ACHN (cell line): ENCODE results near the gene RAD52.

Source experiments
- DNase-seq: peaks from one replicate; pipeline ENCODE4 v3.0.0-alpha.2; 2015
- in situ Hi-C: cut with HindIII; loops from 2 replicates; pipeline ENCODE4 v1.10.0; 2017; ENCODE audit warnings: low sequenced_read_pairs, low pct_ligation_motif_present, low pct_unique_long_range_greater_than_20kb

The RAD52 gene

DNA sequence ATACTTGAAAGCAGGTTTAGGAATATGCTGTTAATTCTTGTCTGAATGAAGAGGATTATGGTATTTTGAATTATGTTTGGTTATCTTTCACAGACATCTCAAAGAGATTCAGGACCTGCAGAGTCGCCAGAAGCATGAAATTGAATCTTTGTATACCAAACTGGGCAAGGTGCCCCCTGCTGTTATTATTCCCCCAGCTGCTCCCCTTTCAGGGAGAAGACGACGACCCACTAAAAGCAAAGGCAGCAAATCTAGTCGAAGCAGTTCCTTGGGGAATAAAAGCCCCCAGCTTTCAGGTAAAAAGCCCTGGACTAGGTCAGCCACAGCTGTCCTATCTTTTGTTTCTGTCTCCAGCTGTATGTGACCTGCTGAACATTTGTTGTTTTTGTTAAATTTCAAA, 52.1 kb downstream of the RAD52 start:
- DNase-seq = no peak
- in situ Hi-C loops = no loop called here

DNA sequence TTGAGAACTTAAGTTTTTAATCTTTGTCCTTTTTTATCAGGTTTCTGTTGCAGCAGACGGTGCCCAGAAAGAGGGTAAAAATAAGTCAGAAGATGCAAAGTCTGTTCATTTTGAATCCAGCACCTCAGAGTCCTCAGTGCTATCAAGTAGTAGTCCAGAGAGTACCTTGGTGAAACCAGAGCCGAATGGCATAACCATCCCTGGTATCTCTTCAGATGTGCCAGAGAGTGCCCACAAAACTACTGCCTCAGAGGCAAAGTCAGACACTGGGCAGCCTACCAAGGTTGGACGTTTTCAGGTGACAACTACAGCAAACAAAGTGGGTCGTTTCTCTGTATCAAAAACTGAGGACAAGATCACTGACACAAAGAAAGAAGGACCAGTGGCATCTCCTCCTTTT, 53.5 kb downstream of the RAD52 start:
- in situ Hi-C loops = no loop called here
- DNase-seq = no peak

GRCh38 chr12:894226-894625, 55.3 kb downstream of the RAD52 start:
- in situ Hi-C loops = no loop called here
- DNase-seq = no peak

- no peak for DNase-seq
- in situ Hi-C loops = no loop called here
Observed at GRCh38 chr12:886206-886605, 63.3 kb downstream of the RAD52 start.

DNA sequence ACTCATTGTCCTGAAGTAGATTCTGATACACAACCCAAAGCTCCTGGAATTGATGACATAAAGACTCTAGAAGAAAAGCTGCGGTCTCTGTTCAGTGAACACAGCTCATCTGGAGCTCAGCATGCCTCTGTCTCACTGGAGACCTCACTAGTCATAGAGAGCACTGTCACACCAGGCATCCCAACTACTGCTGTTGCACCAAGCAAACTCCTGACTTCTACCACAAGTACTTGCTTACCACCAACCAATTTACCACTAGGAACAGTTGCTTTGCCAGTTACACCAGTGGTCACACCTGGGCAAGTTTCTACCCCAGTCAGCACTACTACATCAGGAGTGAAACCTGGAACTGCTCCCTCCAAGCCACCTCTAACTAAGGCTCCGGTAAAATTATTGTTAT, 63.8 kb downstream of the RAD52 start:
- DNase-seq = no peak
- in situ Hi-C loops = no loop called here

DNA sequence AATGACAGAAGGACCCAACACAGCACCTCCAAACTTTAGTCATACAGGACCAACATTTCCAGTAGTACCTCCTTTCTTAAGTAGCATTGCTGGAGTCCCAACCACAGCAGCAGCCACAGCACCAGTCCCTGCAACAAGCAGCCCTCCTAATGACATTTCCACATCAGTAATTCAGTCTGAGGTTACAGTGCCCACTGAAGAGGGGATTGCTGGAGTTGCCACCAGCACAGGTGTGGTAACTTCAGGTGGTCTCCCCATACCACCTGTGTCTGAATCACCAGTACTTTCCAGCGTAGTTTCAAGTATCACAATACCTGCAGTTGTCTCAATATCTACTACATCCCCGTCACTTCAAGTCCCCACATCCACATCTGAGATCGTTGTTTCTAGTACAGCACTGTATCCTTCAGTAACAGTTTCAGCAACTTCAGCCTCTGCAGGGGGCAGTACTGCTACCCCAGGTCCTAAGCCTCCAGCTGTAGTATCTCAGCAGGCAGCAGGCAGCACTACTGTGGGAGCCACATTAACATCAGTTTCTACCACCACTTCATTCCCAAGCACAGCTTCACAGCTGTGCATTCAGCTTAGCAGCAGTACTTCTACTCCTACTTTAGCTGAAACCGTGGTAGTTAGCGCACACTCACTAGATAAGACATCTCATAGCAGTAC, 64.6 kb downstream of the RAD52 start:
- in situ Hi-C loops = no loop called here
- DNase-seq = no peak

DNA sequence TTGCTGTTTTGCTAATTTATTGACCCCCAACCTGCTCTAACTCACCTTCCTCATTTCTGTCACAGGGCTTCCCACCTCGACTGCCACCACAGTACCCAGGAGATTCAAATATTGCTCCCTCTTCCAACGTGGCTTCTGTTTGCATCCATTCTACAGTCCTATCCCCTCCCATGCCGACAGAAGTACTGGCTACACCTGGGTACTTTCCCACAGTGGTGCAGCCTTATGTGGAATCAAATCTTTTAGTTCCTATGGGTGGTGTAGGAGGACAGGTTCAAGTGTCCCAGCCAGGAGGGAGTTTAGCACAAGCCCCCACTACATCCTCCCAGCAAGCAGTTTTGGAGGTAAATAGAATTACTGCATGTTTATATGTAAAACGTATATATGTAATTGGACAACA, 68.8 kb downstream of the RAD52 start:
- in situ Hi-C loops = no loop called here
- DNase-seq = no peak

GRCh38 chr12:879641-880040, 69.9 kb downstream of the RAD52 start:
- in situ Hi-C loops = no loop called here
- DNase-seq = no peak

DNA sequence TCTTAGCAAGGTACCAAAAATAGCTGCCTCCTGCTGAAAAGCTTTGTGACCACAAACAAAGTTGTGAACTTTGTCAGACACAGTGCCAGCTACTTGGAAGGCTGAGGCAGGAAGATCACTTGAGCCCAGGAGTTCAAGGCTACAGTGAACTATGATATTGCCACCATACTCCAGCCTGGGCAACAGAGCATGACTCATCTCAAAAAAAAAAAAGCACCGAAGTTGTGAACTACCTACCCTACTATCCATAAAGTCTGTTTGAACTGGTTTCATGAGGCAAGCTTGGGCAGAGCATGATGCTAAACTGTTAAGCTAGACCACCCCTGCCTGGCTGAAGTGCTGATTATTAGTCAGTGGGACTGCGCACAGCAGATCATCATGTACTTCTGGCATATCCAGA, 75.5 kb downstream of the RAD52 start:
- DNase-seq = no peak
- in situ Hi-C loops = no loop called here

- in situ Hi-C loops = no loop called here
- no peak for DNase-seq
Observed at GRCh38 chr12:870378-870777, 79.1 kb downstream of the RAD52 start.

- in situ Hi-C loops = no loop called here
- DNase-seq = peak; percentile 20
Observed at GRCh38 chr12:868722-869121, 80.8 kb downstream of the RAD52 start.

DNA sequence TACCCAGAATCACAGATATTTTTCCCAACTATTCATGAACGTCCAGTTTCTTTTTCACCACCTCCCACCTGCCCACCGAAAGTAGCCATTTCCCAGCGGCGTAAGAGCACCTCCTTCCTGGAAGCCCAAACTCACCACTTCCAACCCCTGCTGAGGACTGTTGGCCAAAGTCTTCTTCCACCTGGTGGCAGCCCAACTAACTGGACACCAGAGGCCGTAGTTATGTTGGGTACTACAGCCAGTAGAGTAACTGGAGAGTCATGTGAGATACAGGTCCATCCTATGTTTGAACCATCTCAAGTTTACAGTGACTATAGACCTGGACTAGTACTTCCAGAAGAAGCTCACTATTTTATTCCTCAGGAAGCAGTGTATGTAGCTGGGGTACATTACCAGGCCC, 81.6 kb downstream of the RAD52 start:
- no peak for DNase-seq
- in situ Hi-C loops = no loop called here

- DNase-seq = no peak
- in situ Hi-C loops = no loop called here
Observed at GRCh38 chr12:865614-866013, 83.9 kb downstream of the RAD52 start.

GRCh38 chr12:863285-863684, 86.2 kb downstream of the RAD52 start:
- in situ Hi-C loops = no loop called here
- DNase-seq = no peak

- no peak for DNase-seq
- in situ Hi-C loops = no loop called here
Observed at GRCh38 chr12:862303-862911, 87.1 kb downstream of the RAD52 start.
